Measurements from ENCODE around the gene ABTB2.

ABTB2 gene

DNA sequence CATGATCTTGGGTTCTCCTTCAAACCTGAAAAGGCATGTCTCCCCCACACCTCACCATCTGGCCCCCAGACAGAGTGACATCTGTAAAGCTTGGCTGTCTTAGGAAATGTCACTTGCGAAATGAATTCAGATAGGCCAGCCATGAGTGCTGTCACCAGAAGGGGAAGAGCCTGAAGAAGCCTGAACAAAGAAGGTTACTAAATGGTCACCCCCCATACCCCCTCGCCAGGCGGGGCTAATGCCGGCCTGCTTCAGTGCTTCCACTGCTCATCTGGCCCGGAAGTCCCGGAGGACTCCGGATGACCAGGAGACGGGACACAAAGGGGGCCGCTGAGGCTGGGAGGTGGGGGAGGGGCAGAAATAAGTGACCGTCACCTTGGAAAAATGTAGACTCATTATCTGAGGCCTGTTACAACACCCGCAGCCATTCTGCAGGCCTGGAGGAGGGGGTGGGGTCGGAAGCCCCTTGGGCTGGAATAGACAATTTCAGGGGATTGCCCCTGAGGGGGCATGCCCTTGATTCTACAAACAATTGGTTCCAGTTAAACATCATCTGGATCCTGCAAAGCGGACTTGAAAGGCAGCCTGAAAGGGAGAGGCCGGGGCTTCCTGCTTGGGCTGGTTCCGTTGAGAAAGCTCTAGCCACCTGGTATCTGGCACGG, 209.2 kb downstream of the ABTB2 start:
- no peak for DNase-seq (ENCODE audit: low spot score)

DNA sequence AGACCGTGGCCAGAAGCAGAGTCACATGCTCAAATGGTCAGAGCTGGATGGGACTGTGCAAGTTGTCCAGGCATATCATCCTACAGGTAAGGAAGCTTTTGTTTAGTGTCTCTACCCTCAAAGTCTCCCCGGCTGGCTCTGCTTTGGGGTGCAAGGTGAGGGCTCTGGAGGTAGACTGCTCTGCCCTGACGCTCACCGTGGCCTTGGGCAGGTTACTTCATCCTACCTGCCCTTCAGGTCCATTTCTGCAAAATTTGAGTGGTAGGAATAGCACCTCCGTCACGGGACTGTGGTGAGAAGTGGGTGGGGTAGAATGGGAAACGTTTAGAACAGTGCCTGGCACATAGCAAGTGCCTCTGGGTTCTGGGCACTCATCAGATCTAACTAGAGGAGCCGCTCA, 210.2 kb downstream of the ABTB2 start:
- no peak for DNase-seq (ENCODE audit: low spot score)

DNA sequence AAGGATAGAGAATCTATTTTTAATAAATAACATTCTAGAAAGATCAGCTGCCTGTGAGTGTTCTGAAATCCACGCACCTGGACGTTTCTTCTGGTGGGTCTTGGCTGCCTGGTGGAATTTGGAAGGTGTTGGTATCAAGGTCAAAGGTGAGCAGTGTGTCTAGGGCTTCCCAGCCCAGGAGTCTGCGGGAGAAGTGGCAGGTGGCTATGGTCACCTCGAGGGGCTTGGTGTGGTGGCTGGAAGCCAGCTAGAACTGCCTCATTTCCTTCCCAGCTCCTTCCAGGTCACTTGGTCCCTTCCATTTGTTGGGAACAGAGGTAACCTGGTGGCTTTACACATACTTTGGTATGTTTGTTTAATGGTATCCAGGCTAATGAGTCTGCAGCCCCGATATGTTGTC, 210.9 kb downstream of the ABTB2 start:
- DNase-seq (ENCODE audit: low spot score), result no peak

DNA sequence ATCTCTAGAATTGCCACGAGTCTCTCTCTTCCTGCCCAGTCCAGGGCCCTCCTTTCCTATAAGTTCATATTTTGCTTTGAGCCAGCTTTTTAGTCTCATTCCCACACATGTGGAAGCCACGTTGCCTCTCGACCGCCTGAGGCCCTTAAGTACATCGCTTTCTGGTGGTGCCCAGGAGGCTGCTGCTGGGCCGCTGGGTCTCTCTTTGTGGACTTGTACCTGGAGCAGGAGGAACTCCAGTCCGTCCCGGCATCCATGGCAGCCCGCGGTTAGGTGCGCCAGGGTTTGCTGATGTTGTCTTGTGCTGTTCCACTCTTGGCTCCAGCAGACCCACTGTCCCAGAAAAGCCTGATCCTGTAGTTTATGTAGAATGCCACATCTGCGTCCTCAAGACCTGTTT, 211.4 kb downstream of the ABTB2 start:
- DNase-seq (ENCODE audit: low spot score), result no peak

DNA sequence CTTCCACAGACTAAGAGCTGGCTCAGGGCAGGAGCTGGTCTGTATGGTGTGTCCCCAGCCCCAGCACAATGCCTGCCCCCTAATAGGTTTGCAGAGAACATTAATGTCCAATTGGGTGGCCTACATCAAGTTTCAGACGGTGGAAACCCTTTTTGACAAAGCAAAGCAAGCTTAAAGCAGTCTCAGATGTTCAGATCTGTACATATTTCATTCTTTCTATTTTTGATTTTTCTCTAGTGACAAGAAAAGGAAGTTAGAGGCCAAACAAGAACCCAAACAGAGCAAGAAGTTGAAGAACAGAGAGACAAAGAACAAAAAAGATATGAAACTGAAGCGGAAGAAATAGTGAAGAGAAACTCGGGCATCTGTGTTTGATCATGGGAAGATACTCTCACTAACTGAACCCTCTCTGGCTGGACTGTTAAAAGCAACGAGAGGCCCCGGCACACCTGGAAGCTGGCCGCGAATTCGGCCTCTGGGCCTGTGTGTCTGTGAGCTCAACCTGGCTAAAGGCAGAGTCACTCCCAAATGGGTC, 211.9 kb downstream of the ABTB2 start:
- DNase-seq (ENCODE audit: low spot score), result no peak

DNA sequence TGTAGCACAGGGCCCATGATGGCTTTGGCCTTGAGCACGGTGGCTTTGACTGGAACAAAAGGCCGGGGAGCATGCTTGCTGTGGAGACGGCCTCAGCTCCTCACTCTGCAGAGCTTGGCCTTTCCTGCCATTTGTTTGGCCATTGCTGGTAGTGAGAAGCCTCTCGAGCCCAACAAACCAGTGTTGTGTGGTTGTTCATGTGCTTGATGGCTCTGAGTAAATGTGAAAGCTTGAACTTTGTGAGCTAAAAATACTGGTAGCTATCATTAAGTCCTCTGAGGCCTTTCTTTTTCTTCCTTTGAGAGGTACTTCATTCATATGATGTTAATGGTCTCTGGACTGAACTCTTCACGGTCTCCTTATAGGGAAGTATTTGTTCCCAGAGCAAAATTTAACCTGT, 212.7 kb downstream of the ABTB2 start:
- no peak for DNase-seq (ENCODE audit: low spot score)

DNA sequence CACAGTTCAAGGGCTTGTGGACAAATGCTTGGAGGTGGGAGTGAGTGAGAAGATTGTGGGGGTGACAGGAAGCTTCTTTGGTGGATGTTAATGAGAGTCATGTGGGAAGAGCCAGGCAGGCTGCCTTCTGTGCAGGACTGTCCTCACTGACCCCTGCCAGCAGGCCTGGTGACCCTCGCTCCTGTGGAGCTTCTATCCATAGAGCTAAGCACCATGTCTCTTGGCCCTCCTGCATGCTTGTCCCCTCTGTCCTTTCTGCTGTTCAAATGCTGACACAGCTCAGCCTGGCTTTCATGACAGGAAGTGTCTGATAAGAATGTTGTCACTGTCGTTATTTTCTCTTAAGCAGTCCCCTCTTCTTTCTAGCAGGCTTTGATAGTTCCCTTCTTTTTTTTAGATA, 214.8 kb downstream of the ABTB2 start:
- DNase-seq (ENCODE audit: low spot score), result no peak

DNA sequence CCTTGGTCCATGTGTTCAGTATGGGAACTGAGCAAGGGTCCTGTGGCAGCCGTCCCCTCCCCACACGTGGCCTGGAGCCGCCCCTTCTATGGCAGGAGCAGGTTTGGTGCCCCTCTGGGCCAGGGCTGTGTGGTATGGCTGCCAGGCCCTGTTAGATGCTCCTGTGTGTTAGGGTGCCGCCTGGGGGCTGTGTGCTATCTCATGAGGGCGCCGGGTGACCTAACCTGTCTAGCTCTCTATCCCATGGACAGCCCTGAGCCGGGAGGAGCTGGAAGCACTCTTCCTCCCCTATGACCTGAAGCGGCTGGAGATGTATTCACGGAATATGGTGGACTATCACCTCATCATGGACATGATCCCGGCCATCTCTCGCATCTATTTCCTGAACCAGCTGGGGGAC, 217.7 kb downstream of the ABTB2 start:
- no peak for DNase-seq (ENCODE audit: low spot score)

DNA sequence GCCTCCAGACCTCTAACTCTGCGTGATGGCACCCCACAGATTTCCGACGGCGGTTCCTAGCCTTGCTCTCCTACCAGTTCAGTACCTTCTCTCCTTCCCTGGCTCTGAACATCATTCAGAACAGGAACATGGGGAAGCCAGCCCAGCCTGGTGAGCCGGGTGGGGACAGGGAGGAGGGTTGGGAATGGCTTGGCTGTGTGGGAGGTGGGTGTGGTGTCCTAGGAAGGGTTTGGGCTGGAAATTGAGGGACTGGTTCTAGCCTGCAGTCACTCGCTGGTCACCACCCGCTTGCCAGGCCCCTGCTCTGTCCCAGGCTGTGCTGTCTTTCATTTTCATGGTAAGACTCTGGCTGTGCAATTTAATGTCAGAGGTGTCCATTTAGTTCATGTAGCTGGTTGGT, 218.5 kb downstream of the ABTB2 start:
- DNase-seq (ENCODE audit: low spot score), result no peak

DNA sequence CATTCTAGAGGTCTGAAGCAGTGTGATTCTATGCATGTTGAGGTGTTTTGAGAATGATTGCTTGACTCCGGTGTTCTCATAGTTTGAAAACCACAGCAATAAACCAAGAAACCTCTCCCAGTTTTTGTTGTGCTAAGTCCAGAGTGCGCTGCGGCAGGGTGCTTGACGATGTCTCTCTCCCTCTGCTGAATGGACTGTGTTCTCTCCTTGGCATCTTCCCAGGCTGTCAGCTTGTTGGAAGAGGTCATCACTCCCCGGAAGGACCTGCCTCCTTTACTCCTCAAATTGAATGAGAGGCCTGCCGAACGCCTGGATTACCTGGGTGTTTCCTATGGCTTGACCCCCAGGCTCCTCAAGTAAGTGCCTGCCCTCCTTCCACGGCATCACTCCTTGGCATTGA, 221.4 kb downstream of the ABTB2 start:
- no peak for DNase-seq (ENCODE audit: low spot score)

DNA sequence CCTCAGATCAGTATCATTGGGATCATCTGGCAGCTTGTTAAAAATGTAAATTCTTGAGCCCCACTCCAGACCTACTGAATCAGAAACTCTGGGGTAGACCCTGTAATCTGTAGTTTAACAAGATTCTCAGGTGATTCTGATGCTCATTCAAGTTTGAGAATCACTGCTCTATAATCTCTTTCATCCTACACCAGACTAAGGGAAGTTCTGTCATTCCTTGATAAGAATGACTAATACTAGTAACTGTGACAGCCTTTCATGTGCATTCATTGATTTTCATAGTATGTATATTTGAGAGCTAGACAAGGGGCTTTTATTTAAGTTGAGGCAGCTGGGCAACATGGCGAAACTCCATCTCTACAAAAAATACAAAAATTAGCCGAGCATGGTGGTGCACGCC, 222.4 kb downstream of the ABTB2 start:
- no peak for DNase-seq (ENCODE audit: low spot score)

DNA sequence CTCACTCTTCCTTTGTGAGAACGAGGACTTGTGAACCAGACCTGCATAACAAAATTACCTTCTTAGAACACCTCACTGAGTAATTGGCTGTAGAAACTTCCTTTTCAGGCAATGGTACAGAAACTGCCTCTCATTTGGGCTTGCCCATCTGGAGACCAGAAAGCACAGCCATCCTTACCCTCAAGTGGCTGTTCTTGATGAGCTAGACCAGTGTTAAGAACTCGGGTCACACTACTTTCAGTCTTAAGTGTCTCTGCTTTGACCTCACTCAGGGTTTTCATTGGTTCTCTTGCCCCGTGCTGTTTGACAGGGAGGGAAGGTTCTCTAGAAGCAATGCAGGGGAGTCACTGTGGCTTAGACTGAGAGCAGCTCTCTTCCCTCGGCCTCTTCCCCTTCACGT, 223.0 kb downstream of the ABTB2 start:
- DNase-seq (ENCODE audit: low spot score), result no peak

DNA sequence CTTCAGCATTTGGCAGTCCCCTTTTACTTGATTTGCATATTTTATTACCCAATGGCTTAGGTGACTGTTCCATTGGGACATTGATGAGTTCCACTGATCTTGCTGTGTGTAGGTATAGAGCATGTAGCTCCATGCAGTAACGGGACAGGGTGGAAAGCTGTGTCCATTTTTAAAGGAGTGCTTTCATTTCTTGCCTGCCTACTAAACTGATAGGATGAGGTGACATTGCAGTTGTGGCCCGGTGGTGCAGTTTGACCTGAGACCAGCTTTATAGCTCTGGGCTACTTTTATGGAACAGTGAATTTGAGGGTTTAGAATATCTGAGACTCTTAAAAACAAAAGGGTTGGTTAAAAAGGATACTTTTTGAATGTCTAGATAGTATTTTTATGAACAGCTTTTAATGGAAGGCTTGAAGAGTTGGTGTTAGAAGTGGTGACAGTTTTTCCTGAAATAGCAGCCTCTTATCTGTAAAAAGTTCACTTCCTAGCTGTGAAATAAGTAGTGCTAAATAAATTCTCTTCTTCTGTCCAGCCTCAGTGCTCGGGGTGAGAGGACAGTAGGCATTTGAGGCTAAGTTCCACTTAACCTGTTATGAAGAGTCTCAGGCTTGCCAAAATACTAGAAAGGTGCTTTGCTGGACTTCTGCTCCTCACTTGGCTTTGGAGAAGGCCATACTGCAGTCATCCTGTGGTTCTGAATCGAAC, 225.4 kb downstream of the ABTB2 start:
- no peak for DNase-seq (ENCODE audit: low spot score)

DNA sequence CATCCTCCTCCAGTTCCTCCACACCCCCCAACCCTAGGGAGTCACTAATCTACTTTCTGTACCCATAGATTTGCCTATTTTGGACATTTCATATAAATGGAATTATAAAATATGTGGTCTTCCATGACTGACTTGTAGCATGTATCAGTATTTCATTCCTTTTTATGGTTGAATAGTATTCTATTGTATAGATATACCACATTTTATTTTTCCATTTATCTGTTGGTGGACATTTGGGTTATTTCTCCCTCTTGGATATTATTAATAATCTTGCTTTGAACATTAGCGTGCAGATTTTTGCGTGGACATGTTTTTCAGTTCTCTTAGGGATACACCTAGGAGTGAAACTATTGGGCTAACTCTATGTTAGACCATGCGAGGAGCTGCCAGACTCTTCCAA, 229.0 kb downstream of the ABTB2 start:
- no peak for DNase-seq (ENCODE audit: low spot score)

DNA sequence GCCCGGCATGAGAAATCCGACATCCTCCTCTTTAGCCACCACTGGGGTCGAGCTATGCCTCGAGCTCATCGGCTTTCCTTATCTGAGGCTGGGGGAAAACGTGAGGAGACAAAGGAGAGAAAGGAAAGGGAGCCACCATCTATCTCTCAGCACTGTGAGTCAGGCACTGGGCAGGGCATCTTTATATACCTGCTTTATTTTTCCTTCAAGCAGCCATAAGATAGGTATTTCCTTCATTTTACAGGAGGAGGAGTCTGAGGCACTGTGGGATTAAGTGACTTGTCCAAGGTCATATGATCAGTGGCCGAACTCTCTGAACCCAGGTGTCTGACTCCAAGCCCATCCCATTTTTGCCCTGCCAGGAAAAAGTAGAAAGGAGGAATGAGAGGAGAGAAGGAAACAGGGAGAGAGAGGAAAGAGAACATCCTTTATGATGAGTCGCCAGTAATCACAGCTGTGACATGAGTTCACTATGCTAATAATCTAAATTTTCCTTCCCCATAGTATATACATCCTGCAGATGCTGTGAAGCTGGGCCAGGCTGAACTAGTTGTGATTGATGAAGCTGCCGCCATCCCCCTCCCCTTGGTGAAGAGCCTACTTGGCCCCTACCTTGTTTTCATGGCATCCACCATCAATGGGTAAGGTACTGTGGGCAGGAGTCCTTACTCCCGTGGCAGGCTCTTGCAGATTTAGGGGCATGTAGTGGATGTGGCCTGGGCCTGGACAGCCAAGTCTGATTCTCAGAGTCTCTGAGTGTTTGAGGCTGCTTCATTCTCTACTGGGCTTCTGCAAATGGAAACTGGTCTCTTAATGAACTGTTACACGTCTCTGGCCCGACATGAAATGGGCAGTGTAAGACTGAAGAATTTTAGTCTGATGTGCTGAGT, 230.6 kb downstream of the ABTB2 start:
- DNase-seq (ENCODE audit: low spot score), result no peak

DNA sequence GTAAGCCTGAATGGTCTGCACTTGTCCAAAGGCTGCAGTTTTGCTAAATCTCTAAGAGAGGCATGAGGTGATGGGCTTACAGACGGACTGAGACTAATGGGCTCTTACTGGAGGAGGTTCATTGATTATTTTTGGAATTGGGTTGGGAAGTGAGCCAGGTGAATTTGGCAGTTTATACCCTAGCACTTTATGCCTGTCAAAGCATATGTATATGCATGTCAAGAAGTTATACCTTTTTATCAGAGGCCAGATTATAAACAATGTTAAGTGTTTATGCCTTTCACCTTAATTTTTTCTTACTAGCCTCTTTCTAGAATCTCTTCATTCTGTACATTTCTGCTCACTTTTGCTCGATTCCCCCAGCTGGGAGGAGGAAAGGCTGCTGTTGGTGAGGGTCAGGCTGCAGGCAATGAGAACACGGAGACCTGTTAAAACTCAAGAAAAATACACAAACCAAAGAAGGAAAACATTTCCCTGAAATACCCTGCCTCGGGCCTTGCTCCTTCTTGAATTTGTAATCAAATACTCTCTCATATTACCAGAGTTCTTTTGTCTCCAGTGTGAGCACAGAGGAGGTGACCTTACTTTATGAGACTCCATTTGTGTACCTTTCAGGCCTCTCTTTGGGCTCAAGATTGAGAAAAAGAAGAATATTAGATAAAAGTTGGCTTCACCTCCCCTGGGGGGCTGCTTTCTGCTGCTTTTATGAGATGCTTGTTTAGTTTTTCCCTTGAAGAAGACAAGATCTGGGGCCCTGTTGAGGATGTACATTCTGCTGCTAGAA, 232.7 kb downstream of the ABTB2 start:
- no peak for DNase-seq (ENCODE audit: low spot score)

DNA sequence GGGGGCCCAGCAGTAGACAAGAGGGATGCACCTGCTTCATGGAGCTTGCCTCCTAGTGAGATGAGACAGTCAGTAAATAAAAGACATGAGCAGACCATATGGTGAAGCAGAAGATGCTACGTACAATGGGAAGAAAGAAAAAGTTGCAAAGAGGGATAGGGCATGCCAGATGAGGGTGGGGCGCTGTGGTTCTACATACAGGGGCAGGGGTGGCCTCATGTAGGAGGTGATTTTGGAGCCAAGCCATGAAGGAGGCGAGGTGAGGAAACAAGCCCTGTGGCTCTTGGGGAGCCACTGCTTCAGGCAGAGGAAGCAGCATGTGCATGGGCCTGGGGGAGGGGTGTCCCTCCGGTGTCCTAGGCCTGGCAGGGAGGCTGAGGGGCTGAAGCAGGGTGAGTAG, 237.2 kb downstream of the ABTB2 start:
- DNase-seq (ENCODE audit: low spot score), result no peak

DNA sequence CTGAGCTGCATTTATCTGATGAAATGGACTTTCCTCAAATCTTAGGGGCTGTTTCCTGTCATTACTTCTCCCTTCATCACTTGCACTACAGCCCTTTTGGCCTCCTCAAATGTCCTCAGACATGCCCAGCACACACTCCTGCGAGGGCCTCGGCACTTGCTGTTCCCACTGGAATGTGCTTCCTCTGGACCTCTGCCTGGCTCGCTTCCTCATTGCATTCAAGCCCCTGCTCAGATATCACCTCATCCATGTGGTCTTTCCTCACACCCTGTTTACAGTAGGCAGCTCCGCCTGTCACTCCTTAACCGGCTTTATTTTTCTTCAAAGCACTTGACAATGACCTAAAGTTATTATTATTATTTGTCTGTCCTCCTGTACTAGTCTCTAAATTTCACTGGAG, 243.3 kb downstream of the ABTB2 start:
- no peak for DNase-seq (ENCODE audit: low spot score)

DNA sequence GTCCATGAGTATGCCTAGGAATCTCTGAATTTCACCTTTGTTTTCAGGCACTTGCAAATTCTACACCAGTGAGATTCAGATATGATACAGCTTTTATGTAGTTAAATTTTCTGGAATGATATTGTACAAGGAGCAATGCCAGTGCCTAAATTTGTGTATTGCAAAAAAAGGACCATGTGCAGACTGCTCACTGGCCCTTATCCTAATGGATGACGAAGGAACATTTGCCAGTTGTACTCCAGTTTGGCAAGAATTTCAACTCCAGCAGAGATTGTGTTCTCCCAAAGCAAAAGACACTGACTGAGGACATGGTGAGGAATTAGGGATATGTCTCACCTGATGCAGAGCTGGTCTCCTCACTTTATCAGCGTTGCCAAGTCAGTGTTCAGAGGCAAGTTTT, 243.8 kb downstream of the ABTB2 start:
- no peak for DNase-seq (ENCODE audit: low spot score)

DNA sequence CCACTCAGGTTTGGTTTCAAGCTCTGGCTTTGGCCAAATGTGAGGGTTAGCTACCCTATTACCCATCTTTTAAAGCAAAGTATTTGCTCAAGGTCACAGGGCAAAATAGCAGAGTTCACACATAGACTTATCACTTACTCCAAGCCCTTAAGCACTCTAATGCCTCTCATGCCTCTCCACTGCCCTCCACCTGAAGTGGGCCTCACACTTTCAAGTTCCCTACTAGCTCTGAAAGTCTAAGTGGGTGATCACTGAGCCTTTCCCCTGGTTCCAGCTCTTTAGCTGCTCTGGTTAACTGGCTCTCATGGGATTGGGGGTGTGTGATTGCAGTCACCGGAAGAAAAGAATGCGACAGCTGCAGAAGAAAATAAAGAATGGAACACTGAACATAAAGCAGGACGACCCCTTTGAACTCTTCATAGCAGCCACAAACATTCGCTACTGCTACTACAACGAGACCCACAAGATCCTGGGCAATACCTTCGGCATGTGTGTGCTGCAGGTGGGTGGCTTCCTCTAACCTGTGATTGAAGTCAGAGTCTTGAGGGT, 246.0 kb downstream of the ABTB2 start:
- no peak for DNase-seq (ENCODE audit: low spot score)

DNA sequence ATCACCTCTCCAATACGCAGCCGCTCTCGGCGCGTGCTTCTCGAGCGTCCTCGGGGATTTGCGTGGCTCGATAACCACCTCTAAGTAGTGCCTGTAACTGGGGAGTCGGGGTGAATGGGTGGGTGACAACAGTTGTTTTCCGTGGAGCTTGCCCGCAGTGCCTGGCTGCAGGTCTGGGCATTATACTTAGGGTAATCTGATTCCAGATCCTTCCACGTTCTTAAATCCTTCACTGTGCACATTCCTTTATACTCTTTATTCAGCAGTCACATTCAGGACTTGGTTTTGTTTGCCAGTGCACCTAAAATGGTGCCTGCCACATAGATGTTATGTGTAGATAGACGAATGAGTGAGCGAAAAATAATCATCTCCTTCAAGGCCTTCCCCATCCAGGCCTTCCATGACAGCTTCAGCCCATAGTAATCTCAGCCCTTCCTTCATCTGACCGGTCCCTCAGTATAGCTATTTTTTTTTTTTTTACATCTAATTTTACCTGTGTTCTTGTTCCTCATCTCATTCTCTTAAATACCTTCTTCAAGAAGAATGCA, 251.8 kb downstream of the ABTB2 start:
- DNase-seq (ENCODE audit: low spot score), result no peak

Measured in left forelimb (tissue), 1 donor.